ENCODE measurements around the gene SH3BP5L. TPM values are rescaled to one million over a fixed set of nuclear protein-coding genes. Genes with fewer than 3 reads are reported as not detected.

The SH3BP5L gene
- total RNA-seq, 4 donors from 2014 or later = 7.2 to 18.8 (median 13.1) TPM

- no peak for TF ChIP-seq CTCF (IDR thresholded peaks at IDR 0.05; ENCODE audit: low read depth)
Observed at GRCh38 chr1:248862695-248862997, 36.9 kb upstream of the SH3BP5L start.

- no peak for TF ChIP-seq CTCF (IDR thresholded peaks at IDR 0.05; ENCODE audit: low read depth)
Observed at GRCh38 chr1:248861616-248862015, 35.9 kb upstream of the SH3BP5L start.

- TF ChIP-seq CTCF (IDR thresholded peaks at IDR 0.05; ENCODE audit: low read depth) = no peak
Observed at GRCh38 chr1:248860007-248860406, 34.3 kb upstream of the SH3BP5L start.

GRCh38 chr1:248858891-248859889 lies 33.5 kb upstream of the SH3BP5L start, which contains the start of gene ZNF692:
Gene ZNF692 (minus strand): TSS chr1:248859085. CDS start chr1:248858309, 776 bp downstream.
- no peak for TF ChIP-seq CTCF (IDR thresholded peaks at IDR 0.05; ENCODE audit: low read depth)

DNA sequence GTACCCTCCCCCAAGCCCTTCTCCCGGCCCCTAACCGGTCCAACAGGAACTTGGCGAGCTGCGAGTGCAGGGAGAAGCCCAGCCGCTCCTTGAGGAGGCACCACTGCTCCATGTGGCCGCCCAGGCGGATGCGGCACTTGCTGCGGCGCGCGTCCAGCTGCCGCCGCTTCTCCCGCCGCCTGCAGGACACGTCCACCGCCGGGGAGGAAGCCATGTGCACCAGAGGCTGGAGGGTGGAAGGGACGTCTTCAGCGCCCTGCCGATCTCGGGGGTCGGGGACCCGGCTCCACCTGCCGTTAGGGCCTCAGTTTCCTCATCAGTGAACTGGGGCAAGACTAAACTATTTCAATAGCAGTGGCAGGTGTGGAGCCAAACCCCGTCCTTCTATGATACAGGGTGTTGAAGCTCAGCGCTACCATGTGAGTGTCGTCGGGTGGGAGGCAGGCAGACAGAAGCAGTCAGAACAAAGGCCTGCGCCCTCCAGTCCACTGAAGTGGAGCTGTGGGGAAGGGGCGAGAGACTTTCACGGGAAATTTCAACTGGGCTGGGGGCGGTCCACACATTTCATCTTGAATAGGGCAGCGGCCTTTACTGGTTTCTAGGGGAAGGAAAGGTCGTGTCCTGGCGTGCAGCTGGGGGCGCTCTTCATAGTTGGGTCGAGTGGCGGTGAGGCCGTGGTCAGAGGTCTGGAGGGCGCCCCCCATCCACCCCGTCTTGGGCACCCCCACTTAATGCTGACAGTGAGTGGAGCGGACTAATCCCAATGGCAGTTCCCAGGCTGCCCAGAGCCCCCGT lies 32.6 kb upstream of the SH3BP5L start:
- no peak for TF ChIP-seq CTCF (IDR thresholded peaks at IDR 0.05; ENCODE audit: low read depth)

GRCh38 chr1:248857749-248858095 lies 32.0 kb upstream of the SH3BP5L start:
- TF ChIP-seq CTCF (IDR thresholded peaks at IDR 0.05; ENCODE audit: low read depth) = no peak

DNA sequence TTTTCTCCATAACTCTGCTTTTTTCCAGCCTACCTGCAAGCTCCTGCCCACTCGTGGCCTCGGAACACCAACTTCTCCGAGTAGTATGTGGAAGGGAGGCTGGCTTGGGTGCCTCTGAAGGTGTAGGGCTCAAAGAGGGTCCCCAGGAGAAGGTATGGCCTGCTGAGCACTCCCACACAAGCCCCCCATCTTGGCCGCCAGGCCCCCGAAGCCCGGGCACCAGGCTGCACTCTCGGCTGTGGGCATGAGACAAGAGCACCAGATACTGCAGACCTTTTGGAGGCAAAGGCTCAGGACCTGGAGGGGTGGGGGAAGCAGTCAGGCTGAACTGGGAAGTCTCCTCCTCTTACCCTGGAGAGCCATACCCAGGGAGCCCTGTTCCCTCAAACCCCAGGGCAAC lies 31.5 kb upstream of the SH3BP5L start:
- TF ChIP-seq CTCF (IDR thresholded peaks at IDR 0.05; ENCODE audit: low read depth) = no peak
